Left lobe of liver (tissue), 2 donors: ENCODE data around the gene KIAA1671. TPM values are rescaled to one million over a fixed set of nuclear protein-coding genes. Genes with fewer than 3 reads are reported as not detected.
A peak's percentile ranks its signal among the peaks of the same experiment; 100 is the strongest.

Experiments used
- ATAC-seq: fragments of 200-7000 bp; cut with Tn5 transposase; one replicate; pipeline ENCODE4 v1.9.1; 2020; ENCODE audit warnings: mild to moderate bottlenecking, moderate library complexity
- DNase-seq: peaks from one replicate; pipeline ENCODE4 v3.0.0-alpha.2; 2020; ENCODE audit warnings: low spot score
- total RNA-seq: library from RNA; stranded (reverse); gene quantifications from one replicate; pipeline ENCODE4 v1.2.1, GENCODE V29; 2021
- donor health status: DM: no; HTN: no; CAD: no; lungs with moderate emphysema.
- donor health status: DM: no; HTN: yes; CAD: no.

The KIAA1671 gene
- total RNA-seq, 1 donor from 2014 or later, result 38.9 TPM

- no peak for DNase-seq
- ATAC-seq, result no peak
These were observed 109.3 kb downstream of the KIAA1671 start for GRCh38 chr22:25061605-25062376.

GRCh38 chr22:25062386-25063085 is 110.0 kb downstream of the KIAA1671 start:
- no peak for ATAC-seq
- DNase-seq, result no peak

- DNase-seq (no peak), ATAC-seq (no peak)
These were observed 112.5 kb downstream of the KIAA1671 start for GRCh38 chr22:25064894-25065560.

- DNase-seq, result no peak
- ATAC-seq, result no peak
These were observed 114.4 kb downstream of the KIAA1671 start for GRCh38 chr22:25066861-25067435.

GRCh38 chr22:25067851-25068421 is 115.4 kb downstream of the KIAA1671 start:
- DNase-seq (no peak), ATAC-seq (peak; percentile 29)

GRCh38 chr22:25068707-25069106 is 116.2 kb downstream of the KIAA1671 start:
- DNase-seq (no peak), ATAC-seq (no peak)

GRCh38 chr22:25069426-25069757 is 116.9 kb downstream of the KIAA1671 start:
- no peak for ATAC-seq
- no peak for DNase-seq

- ATAC-seq, result peak; percentile 22
- DNase-seq, result no peak
These were observed 117.4 kb downstream of the KIAA1671 start for GRCh38 chr22:25069758-25070481.

- DNase-seq, result no peak
- no peak for ATAC-seq
These were observed 118.4 kb downstream of the KIAA1671 start for GRCh38 chr22:25070956-25071355.

- no peak for DNase-seq
- ATAC-seq, result no peak
These were observed 119.2 kb downstream of the KIAA1671 start for GRCh38 chr22:25071720-25072119.

- no peak for ATAC-seq
- DNase-seq, result no peak
These were observed 119.9 kb downstream of the KIAA1671 start for GRCh38 chr22:25072406-25072805.

GRCh38 chr22:25076336-25076735 is 123.8 kb downstream of the KIAA1671 start:
- DNase-seq, result no peak
- no peak for ATAC-seq

- ATAC-seq (no peak), DNase-seq (no peak)
These were observed 124.5 kb downstream of the KIAA1671 start for GRCh38 chr22:25077056-25077455.

- ATAC-seq, result no peak
- DNase-seq, result no peak
These were observed 125.4 kb downstream of the KIAA1671 start for GRCh38 chr22:25077964-25078363.

GRCh38 chr22:25078591-25078990 is 126.1 kb downstream of the KIAA1671 start:
- no peak for ATAC-seq
- DNase-seq, result no peak

GRCh38 chr22:25080855-25081254 is 128.3 kb downstream of the KIAA1671 start:
- DNase-seq (no peak), ATAC-seq (no peak)

- DNase-seq (peak; percentile 56), ATAC-seq (peak; percentile 82)
These were observed 128.9 kb downstream of the KIAA1671 start for GRCh38 chr22:25081409-25081824.

GRCh38 chr22:25082096-25082495 is 129.6 kb downstream of the KIAA1671 start:
- ATAC-seq (no peak), DNase-seq (no peak)

GRCh38 chr22:25083056-25083806 is 130.7 kb downstream of the KIAA1671 start:
- no peak for DNase-seq
- ATAC-seq, result no peak

- peak; percentile 21 for ATAC-seq
- no peak for DNase-seq
These were observed 131.3 kb downstream of the KIAA1671 start for GRCh38 chr22:25083807-25084200.
